HFF-Myc (cell line): Measurements from ENCODE around the gene IRF5.

Experiments used
- DNase-seq: peaks from one replicate; pipeline ENCODE4 v3.0.0-alpha.2; 2011; ENCODE audit warnings: low read depth; ENCODE audit errors: extremely low read depth
- H3K4me3 ChIP-seq: replicated peaks from 2 replicates; pipeline ENCODE4 v1.5.1; 2011; ENCODE audit warnings: low read depth, mild to moderate bottlenecking, control low read depth, low read length
- CTCF ChIP-seq: IDR thresholded peaks from 2 replicates; pipeline ENCODE4 v1.5.1; 2012; ENCODE audit warnings: mild to moderate bottlenecking, low read depth, low read length, control low read depth; ENCODE audit errors: missing control alignments

Gene IRF5

DNA sequence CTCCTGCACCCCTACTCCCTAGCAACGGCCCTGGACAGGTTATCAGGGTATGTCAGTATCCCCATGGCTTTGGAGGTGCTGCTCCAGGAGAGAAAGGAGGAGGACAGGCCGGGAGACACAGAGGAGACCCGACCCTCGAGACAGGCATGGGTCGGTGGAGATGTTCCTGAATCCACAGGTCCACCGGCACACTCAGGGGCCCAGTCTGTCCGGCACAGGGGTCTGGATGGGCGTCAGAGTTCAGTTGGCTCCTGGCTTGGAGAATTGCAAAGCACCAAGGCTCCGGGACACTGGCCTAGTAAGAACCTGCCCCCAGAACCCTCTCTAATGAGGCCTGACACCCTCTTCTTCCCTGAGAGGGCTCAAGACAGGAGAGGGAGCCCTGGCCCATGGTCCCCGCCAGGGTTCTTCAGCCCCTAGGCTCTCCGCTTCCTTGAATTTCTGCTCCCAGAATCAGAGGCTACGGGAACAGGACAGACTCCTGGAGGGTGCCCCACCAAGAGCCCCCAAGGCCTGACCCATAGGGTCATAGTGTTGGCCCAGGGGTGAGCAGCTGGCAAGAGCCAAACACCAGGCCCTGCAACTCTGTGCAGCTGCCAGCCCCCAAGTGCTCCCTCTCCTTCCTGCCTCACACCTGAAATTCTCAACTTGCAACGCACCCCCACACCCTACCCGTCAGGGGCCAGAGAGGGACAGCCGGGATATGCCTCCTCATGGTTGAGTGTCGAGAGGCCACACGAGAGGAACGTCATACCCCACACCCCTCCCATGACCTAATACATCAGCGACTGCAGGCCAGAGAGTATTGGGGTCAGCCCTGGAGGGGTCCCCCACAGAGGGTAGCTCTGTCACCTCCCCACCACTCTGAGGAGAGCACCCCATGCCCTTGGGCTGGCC is 5.5 kb upstream of the IRF5 start:
- H3K4me3 ChIP-seq, result no peak overlapping the region
- no peak for TF ChIP-seq CTCF
- DNase-seq, result no peak

- no peak for DNase-seq
- no peak overlapping the region for H3K4me3 ChIP-seq
- no peak for TF ChIP-seq CTCF
Measured at GRCh38 chr7:128932862-128933179, 4.9 kb upstream of the IRF5 start.

- no peak for TF ChIP-seq CTCF
- no peak overlapping the region for H3K4me3 ChIP-seq
- DNase-seq, result no peak
Measured at GRCh38 chr7:128933180-128933891, 4.4 kb upstream of the IRF5 start.

- no peak for DNase-seq
- no peak for TF ChIP-seq CTCF
Measured at GRCh38 chr7:128934361-128935341, 3.1 kb upstream of the IRF5 start.

DNA sequence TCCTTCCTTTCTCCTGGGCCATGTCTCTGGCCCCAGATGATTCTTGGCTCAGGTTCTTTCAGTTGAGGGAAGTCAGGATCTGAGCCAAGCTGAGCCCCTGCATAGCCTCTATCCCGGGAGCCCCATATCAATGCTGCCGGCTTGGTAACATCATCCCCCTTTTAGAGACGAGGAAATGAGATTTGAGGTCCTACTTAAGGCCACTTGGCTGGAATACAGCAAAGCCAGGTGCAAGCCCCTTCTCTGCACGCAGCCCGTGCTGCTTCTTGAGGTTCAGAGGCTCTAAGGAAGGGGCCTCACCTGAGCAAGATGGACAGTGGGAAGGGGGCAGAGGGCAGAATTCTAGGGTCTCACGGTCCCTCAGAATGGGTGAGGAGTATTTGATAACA is 2.4 kb upstream of the IRF5 start:
- no peak for DNase-seq
- H3K4me3 ChIP-seq, result no peak overlapping the region
- TF ChIP-seq CTCF, result no peak

More at GRCh38 chr7:128934361-128935341, 3.1 kb upstream of the IRF5 start:
- H3K4me3 ChIP-seq, result no peak overlapping the region

DNA sequence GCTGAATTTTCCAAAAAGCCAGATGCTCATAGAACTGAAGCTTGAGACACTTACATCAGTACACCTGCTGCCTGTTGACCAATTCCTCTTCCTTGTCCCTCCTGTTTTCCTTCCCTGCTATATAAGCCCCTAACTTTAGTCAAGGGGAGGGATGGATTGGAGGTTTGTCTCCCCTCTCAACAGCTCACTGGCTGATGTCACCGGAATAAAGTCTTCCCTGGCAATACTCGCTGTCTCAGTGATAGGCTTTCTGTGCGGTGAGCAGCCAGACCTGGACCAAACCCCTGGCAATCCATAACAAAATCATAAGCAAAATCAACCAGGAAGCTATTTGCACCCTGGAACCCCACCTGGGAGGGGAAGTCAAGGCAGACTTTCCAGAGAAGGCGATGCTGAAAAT is 929 bp upstream of the IRF5 start:
- H3K4me3 ChIP-seq, result no peak overlapping the region
- TF ChIP-seq CTCF, result no peak

More for the DNA sequence above, 929 bp upstream of the IRF5 start:
- DNase-seq, result no peak
